ENCODE data around the gene EIF4B.

The EIF4B gene

DNA sequence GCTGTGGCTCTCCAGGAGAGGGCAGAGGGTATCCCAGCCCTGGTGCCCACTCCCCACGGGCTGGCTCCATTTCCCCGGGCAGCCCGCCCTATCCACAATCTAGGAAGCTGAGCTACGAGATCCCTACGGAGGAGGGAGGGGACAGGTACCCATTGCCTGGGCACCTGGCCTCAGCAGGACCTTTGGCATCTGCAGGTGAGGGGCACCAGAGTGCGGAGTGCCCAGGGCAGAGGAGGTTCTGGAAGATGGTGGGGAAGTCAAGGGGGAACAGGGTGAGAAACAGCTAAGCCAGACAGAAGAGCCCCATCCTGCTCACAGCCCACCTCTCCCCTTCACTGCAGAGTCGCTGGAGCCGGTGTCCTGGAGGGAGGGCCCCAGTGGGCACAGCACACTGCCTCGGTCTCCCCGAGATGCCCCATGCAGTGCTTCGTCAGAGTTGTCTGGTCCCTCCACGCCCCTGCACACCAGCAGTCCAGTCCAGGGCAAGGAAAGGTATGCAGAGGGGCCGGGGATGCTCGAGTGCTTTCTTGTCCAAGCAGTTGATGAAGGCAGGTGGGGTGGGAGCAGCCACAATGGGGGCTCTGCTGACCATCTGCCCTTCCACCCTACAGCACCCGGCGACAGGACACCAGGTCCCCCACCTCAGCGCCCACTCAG is 53.9 kb downstream of the EIF4B start:
- DNase-seq, result no peak

DNA sequence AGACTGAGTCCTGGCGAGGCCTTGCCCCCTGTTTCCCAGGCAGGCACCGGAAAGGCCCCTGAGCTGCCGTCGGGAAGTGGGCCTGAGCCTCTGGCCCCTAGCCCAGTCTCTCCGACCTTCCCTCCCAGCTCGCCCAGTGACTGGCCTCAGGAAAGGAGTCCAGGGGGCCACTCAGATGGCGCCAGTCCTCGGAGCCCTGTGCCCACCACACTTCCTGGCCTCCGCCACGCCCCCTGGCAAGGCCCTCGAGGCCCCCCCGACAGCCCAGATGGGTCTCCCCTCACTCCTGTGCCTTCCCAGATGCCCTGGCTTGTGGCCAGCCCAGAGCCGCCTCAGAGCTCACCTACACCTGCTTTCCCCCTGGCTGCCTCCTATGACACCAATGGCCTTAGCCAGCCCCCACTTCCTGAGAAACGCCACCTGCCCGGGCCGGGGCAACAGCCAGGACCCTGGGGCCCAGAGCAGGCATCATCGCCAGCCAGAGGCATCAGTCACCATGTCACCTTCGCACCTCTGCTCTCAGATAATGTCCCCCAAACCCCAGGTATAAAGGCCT is 54.5 kb downstream of the EIF4B start:
- no peak for DNase-seq

DNA sequence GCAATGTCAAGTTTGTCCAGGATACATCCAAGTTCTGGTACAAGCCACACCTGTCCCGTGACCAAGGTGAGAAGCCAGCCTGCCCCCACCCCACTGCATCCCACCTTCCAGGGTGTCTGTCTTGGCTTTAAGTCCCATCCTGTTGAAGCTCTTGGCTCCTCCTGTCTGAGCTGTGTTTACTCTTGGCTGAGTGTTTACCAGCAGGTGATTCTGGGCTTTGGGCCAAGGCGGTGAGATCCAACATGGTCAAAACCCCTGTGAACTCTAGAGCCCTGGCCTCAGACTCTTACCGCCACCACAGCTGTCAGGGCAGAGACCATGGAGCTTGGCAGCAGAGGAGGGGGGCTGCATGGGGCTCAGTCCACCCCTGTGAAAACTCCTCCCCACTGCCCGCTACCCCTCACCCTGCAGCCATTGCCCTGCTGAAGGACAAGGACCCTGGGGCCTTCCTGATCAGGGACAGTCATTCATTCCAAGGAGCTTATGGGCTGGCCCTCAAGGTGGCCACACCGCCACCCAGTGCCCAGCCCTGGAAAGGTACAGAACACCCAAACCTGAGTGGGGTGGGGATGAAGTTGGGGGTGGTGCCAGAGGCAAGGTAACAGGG is 55.3 kb downstream of the EIF4B start:
- no peak for DNase-seq

DNA sequence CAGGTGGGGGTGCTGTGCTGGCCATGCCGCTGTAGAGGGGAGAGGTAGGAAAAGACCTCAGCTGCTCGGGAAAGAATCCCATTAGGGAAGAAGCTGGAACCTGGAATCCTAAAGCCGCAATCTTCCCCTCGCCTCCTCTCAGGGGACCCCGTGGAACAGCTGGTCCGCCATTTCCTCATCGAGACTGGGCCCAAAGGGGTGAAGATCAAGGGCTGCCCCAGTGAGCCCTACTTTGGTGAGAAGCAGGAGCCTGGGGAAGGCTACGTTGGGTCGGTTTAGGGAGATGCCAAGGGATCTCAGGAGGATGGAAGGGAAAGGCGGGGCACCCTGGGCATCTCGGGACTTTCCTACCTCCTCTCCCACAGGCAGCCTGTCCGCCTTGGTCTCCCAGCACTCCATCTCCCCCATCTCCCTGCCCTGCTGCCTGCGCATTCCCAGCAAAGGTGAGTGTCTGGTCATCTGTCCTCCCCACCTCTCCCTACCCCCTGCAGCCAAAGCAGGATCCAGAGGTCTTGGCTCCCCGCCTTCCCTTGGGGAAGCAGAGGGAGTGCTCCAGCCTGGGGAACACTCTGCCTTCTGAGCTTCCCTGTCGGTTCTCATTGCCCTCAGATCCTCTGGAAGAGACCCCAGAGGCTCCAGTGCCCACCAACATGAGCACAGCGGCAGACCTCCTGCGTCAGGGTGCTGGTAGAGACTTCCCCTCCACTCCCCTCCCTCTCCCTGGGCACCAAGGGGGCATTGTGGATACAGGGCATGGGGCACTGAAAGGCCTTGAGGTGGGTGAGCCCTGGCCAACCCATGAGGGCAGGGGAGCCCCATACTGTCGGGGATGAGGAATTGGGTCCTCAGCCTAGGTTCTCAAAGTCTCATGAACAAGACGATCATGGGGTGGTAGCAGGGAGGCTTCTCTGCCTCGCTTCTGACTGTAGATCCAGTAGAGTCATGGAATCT is 56.0 kb downstream of the EIF4B start:
- no peak for DNase-seq

DNA sequence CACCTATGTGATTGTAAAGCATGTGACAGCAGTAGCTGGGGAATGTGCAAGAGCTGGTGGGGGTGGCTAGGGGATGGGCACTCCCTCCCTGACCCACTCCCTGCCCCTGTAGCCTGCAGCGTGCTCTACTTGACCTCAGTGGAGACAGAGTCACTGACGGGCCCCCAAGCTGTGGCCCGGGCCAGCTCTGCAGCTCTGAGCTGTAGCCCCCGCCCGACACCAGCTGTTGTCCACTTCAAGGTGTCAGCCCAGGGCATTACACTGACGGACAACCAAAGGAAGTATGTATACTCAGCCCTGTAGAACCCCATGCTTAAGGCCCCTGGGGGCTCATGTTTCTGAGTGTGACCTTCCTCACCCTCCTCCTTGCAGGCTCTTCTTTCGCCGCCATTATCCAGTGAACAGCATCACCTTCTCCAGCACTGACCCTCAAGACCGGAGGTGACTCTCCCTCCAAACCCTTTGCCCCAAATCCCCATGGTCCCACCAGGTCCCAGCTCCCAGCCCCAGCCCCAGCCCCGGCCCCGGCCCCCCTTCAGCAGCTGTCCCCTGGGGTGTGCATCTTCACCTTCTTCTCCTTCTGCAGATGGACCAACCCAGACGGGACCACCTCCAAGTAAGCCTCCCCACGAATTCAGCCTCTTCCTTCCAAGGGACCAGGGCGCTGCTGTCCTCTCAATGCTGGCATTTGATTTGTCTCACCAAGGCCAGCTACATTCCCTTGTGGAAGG is 56.9 kb downstream of the EIF4B start:
- no peak for DNase-seq

GRCh38 chr12:53063708-53064612 is 57.7 kb downstream of the EIF4B start:
- no peak for DNase-seq

DNA sequence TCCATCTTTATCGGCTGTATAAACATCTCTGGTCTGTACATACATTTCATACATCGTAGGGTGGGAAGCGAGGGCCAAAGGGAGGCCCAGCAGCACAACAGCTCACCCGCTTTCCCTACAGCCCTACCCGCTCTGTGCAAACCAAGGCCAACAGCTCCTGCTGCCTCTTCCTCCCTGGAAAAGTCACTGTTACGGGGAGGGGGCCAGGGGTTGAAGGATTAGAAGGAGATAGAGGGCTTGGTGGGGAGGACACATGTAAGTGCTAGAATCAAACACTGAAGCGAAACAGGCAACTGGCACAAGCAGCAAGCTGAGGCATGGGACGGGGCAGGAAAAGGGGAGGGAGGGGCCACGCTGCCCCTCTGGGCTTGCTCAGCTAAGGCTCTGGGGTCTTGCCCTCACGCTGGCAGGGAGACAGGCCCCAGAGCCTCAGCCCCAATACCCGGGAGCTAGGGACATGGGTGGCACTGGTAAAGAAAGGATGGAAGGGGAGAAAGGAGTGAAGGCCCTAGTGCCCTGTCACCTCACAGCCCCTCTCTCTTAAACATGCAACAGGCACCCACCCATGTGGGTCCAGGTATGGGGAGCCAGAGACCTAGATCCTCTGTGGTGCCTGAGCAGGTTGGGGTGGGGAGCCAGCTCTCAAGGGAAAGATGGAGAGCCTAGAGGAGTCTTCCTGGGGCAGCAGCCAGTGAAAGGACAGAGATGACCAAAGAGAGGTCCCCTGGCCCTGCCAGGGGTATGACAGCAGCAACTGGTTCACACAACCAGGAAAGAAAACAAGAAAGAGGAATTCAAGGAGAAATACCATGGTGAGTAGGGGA is 58.6 kb downstream of the EIF4B start:
- no peak for DNase-seq

GRCh38 chr12:53065470-53065869 is 59.2 kb downstream of the EIF4B start:
- DNase-seq, result no peak

DNA sequence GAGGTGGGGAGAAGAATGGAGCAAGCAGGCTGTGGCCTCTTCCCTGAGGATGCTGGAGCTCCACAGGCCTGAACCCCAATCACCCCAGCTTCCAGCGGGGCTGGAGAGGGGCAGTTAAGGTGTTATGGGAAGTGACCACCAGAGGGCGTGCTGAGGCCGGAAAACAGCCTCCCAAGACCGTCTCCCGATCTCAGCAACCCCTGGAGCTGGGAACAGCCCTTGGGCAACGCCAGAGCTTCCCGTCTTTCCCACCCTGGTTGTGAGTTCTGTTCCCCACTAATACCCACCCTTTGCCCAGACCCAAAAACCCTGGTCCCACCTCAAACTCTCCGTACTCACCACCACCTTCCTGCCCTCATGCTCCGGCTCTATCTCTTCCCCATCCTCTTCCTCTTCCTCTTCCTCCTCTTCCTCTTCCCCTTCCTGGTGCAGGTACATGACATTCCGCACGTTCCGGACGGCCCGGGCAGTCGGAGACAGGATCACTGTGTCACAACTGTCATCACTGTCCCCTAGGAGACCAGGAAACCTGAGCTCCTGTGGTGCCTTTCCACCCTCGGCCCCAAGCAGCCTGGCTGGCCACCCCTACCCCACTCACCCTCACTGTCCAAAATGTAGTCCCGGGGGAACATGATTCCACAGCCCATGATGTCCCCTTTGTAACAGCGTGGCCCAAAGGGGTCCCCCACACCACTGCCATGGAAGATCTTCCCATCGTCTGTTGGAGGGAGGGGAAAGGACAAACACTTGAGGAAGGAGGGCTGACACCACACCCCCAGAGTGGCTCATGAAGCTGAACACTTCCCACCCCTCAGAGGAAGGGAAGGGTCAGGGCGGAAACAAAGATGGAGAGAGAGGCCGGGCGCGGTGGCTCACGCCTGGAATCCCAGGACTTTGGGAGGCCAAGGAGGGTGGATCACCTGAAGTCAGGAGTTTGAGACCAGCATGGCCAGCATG is 60.0 kb downstream of the EIF4B start:
- DNase-seq, result peak; percentile 59 to 70

DNA sequence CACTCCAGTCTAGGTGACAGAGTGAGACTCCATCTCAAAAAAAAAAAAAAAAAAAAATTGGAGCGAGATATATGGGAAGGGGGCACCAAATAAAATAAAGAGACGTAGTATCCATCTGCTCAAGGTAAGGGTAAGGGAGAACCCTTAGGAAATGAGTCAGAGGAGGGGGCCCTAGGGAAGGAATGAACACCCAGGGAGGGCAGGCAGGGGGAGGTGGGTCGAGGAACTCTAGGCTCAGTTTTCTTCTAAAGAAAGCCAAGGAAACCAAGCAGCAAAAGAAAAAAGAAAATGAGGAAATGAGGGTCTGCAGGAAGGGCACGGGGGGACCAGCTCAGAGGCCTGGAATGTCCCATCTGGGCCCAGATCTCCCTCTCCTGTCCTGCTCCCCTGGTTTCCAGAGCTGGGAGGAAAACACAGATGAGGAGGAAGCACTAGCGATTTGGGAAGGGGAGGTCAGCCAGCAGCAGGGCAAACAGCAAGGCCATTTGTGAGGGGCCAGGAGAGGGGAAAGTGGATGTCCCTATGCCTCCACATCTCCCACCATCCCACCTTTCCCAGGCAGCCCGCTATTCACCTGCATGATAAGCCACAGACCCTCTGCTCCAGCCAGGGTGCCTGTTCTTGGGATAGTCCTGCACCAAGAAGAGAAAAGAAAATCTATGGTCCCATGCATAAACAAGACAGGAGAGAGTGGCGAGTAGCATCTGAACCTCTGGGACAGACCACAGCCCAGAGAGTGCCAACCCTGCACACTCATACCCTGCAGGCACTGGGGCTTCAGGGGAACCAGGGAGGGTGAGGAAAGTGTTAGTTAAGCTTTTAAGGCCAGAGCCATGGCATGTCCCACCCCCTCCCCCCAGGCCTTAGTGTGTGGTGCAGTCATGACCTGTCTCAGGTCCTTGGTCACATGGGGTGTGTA is 61.1 kb downstream of the EIF4B start:
- DNase-seq, result no peak

GRCh38 chr12:53067993-53068770 is 61.9 kb downstream of the EIF4B start:
- no peak for DNase-seq

DNA sequence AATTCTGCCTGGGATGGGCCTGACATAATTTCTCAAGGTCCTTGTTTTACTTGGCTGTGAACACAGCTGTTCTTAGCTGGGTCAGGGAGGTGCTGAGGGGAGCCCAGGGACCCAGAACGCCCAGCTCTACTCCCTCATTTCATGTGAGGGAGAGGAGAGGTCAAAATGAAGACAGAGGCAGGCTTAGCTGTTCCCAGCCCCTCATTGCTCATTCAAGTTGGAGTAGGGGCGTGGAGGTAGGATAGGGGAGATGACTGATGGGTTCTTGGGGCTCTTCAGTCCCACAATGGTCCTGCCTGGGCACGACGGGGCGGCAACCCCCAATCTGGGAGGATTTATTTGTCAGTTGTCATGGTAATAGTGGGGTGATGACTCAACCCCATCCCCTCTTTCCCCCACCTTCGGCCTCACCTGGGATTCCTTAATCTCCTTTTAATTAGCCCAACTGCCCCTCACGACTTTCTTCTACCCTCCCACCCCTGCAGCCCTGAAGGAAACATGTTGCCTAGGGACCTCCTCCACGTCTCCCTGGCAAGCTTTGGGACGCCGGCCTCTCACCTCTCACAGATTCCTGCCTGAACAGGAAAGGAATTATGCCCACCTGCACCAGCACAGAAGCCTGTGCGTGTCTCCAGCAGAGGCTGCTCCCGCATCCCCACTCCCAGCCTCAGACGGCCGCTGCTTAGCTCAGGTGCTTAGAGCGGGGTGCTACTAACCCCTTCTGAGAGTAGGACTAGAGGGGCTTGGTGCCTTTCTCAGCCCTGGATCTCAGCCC is 62.7 kb downstream of the EIF4B start:
- DNase-seq, result no peak

- no peak for DNase-seq
Observed at GRCh38 chr12:53069621-53070410, 63.6 kb downstream of the EIF4B start.

DNA sequence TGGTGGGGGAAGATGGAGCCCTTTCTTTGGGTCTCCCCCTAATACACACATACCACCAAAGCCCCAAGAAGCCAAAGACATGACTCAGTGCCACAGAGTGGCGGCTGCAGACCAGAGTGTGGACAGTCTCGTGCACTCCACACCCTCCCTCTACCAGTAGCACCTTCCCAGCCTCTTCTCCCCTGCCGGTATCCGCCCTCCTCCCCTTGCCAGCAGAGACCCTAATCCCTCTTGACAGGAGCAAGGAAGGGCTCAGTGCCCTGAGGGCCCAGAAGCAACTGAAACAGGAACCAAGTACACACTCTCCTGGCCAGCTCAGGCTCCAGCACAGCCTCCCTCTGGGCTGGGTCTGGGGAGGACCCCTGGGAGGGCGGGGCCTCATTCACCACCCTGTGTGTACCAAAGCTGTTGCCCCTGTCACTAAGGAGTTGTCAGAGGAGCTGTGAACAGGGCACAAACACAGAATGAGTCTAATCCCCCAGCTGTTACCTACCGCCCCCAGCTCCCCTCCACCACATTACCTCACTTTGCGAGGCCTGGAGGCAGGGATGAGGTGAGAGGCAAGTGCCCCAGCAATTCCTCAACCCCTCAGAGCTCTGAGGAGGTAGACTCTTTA is 64.7 kb downstream of the EIF4B start:
- DNase-seq, result no peak

Data from activated CD4-positive, alpha-beta T cell treated with anti-CD3 and anti-CD28 coated beads for 4 hours (primary cell).